HG03025 (cell line): ENCODE data around the gene UGT1A7.

Source experiments
- ATAC-seq: cut with Tn5 transposase; IDR thresholded peaks from one replicate; pipeline ENCODE4 v1.9.1; 2021; ENCODE audit warnings: mild to moderate bottlenecking, moderate library complexity; ENCODE audit not compliant: unreplicated experiment, low FRiP score

UGT1A7 gene

GRCh38 chr2:233758141-233758540 is 76.4 kb downstream of the UGT1A7 start:
- no peak for ATAC-seq

- no peak for ATAC-seq
Measured at GRCh38 chr2:233758849-233759248, 77.1 kb downstream of the UGT1A7 start.

- ATAC-seq, result no peak
Measured at GRCh38 chr2:233760043-233760442, 78.3 kb downstream of the UGT1A7 start, which contains the start of gene UGT1A1. Gene UGT1A1 (plus strand): TSS chr2:233760270. CDS start chr2:233760288, 18 bp downstream.

- ATAC-seq, result no peak
Measured at GRCh38 chr2:233761040-233761769, 79.5 kb downstream of the UGT1A7 start.

GRCh38 chr2:233764264-233764663 is 82.6 kb downstream of the UGT1A7 start:
- ATAC-seq, result no peak

- ATAC-seq, result no peak
Measured at GRCh38 chr2:233764761-233765160, 83.1 kb downstream of the UGT1A7 start.

GRCh38 chr2:233766416-233766815 is 84.7 kb downstream of the UGT1A7 start:
- no peak for ATAC-seq

- ATAC-seq, result no peak
Measured at GRCh38 chr2:233768076-233768475, 86.4 kb downstream of the UGT1A7 start.

- ATAC-seq, result no peak
Measured at GRCh38 chr2:233769260-233769659, 87.6 kb downstream of the UGT1A7 start.

GRCh38 chr2:233772153-233772552 is 90.5 kb downstream of the UGT1A7 start:
- no peak for ATAC-seq

GRCh38 chr2:233772583-233772982 is 90.9 kb downstream of the UGT1A7 start:
- no peak for ATAC-seq

- no peak for ATAC-seq
Measured at GRCh38 chr2:233773854-233774253, 92.2 kb downstream of the UGT1A7 start.

GRCh38 chr2:233775414-233775813 is 93.7 kb downstream of the UGT1A7 start:
- ATAC-seq, result no peak

GRCh38 chr2:233778030-233778429 is 96.3 kb downstream of the UGT1A7 start, which contains the start of gene MROH2A:
Gene MROH2A (plus strand): TSS chr2:233778330. CDS start chr2:233779359, 1,029 bp downstream.
- ATAC-seq, result no peak

GRCh38 chr2:233779722-233780121 is 98.0 kb downstream of the UGT1A7 start:
- ATAC-seq, result no peak

- ATAC-seq, result no peak
Measured at GRCh38 chr2:233780771-233781170, 99.1 kb downstream of the UGT1A7 start.

- ATAC-seq, result no peak
Measured at GRCh38 chr2:233789554-233789953, 107.9 kb downstream of the UGT1A7 start.

- no peak for ATAC-seq
Measured at GRCh38 chr2:233791151-233791882, 109.6 kb downstream of the UGT1A7 start.

- ATAC-seq, result no peak
Measured at GRCh38 chr2:233791883-233792329, 110.2 kb downstream of the UGT1A7 start.

- no peak for ATAC-seq
Measured at GRCh38 chr2:233792720-233793119, 111.0 kb downstream of the UGT1A7 start.

GRCh38 chr2:233793465-233794127 is 111.9 kb downstream of the UGT1A7 start:
- ATAC-seq, result no peak
